Measurements from ENCODE around the gene CDK5RAP1. TPM values are rescaled to one million over a fixed set of nuclear protein-coding genes. Genes with fewer than 3 reads are reported as not detected.

CDK5RAP1 gene
- total RNA-seq, 2 experiments from 2014 or later, result 40.0 to 41.5 TPM

DNA sequence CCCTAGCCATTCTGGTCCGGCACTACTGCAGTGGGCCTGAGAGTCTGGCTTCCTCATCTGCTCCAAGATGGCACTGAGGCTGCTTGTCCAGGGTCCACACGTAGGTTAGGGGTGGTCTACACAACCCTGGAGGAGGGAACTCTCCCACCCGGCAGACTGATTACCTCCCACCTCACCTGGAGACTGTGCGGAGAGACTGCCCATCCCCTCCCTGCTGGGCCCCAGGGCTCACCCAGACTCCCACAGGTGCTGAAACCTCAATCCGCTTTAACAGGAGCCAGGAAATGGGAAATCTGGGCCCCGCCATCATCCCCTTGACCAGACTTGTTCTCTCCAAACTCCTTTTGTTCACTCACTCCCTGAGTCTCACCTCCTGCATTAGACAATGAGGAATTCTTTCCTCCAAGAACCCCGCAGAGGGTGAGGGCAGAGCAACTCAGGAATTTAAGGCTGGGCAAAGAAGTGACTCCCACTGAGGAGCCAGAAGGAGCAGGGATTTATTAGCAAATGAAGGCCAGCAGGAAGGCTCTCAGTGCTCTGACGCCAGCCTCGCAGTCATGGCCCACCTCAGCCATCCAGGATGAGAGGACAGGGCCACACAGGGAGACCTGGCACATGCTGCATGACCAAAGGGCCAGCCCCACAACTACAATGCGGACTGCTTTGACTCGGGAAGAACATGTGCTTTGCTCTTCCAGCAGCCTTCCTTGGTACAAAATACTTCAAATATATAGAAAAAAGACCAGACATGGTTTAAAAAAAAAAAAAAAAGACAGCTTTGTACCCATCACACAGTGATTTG, 53.0 kb downstream of the CDK5RAP1 start:
- no peak for ATAC-seq (ENCODE audit: low read depth)
- POLR2A ChIA-PET, result no interaction called here
- no peaks in the 10 kb centered on the region for H3K27me3 Mint-ChIP-seq
- H3K27ac Mint-ChIP-seq, result no peak overlapping the region
- H3K36me3 Mint-ChIP-seq, result peaks cover 7% of the 10 kb centered on the region
- no peaks in the 10 kb centered on the region for H3K9me3 Mint-ChIP-seq
- no peaks in the 10 kb centered on the region for H3K4me1 Mint-ChIP-seq
- no peak for DNase-seq
- no peak overlapping the region for H3K4me3 Mint-ChIP-seq

- ATAC-seq (ENCODE audit: low read depth) (no peak), DNase-seq (no peak)
- Mint-ChIP-seq H3K27me3 (no peaks in the 10 kb centered on the region), H3K4me1 (no peaks in the 10 kb centered on the region), H3K27ac (no peak overlapping the region), H3K36me3 (peaks cover 1% of the 10 kb centered on the region), H3K4me3 (no peak overlapping the region), H3K9me3 (no peaks in the 10 kb centered on the region)
- POLR2A ChIA-PET, result interaction anchor here (0.6 kb wide), 1 partner anchor 49 kb away, joined by 3 read pairs; no protein-coding TSS in a partner anchor
These were observed 56.0 kb downstream of the CDK5RAP1 start for GRCh38 chr20:33345342-33345741.

GRCh38 chr20:33343521-33343920, 57.8 kb downstream of the CDK5RAP1 start:
- Mint-ChIP-seq H3K9me3 (no peaks in the 10 kb centered on the region), H3K27me3 (no peaks in the 10 kb centered on the region), H3K27ac (no peak overlapping the region), H3K36me3 (peaks cover 1% of the 10 kb centered on the region), H3K4me3 (no peak overlapping the region), H3K4me1 (no peaks in the 10 kb centered on the region)
- DNase-seq, result no peak
- ATAC-seq (ENCODE audit: low read depth), result no peak
- POLR2A ChIA-PET, result no interaction called here

DNA sequence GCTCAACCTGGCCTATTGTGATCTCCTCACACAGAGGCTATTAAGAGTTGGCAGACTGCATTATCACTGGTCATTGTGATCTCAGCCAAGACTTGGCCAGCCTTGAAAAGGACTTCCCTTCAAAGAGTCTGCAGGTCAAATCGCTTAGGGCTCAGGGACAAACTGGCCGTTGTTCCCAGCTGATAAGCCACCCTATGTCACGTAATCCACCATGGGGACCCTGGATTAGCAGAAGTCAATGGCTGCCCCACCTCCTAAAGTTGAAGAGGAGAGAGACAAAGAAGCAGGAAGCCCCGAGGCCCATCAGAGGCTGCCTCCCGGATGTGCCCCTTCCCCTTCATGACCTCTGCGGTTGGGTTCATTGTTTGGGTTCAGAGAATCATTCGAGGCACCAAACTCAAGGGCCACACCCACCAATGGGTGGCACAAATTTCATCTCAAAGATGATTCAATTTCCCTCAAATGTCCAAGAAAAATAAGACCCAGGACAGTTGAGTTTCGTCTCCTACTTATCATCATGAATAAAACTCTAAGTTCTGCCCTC, 61.7 kb downstream of the CDK5RAP1 start:
- Mint-ChIP-seq H3K4me3 (no peak overlapping the region), H3K9me3 (no peaks in the 10 kb centered on the region), H3K27ac (no peak overlapping the region), H3K27me3 (no peaks in the 10 kb centered on the region), H3K36me3 (no peaks in the 10 kb centered on the region), H3K4me1 (no peaks in the 10 kb centered on the region)
- ATAC-seq (ENCODE audit: low read depth) (no peak), DNase-seq (no peak)
- POLR2A ChIA-PET, result no interaction called here

DNA sequence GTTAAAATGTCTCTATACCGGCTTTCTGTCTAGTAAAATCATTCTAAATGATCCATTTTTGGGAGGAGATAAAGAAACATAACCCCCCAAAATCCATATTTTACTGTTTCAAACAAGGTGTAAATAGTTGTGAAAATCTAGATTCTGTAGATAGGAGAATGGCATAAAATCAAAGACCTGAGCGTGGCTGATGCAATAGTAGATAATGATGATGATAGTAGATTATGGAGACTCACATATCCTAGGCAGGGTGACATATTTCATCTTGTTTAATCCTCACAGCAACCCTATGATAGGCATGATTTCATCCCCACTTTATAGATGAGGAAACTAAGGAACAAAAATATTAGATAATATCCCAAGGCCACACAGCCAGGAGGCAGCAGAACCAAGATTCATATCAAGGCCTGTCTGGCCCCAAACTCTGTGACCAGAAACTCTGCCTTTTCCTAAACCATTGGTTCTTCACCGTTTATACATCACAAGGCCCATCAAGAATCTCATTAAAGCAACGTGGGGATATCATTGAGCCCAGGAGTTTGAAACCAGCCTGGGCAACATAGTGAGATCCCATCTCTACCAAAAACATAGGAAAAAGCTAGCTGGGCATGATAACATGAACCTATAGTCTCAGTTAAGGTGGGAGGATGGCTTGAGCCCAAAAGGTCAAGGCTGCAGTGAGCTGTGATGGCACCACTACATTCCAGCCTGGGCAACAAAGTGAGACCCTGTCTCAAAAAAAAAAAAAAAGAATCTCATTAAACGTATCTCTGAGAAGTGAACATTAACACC, 62.7 kb downstream of the CDK5RAP1 start:
- no peak for ATAC-seq (ENCODE audit: low read depth)
- no peaks in the 10 kb centered on the region for H3K27me3 Mint-ChIP-seq
- H3K4me3 Mint-ChIP-seq, result no peak overlapping the region
- H3K27ac Mint-ChIP-seq, result no peak overlapping the region
- H3K9me3 Mint-ChIP-seq, result no peaks in the 10 kb centered on the region
- no peaks in the 10 kb centered on the region for H3K4me1 Mint-ChIP-seq
- no peaks in the 10 kb centered on the region for H3K36me3 Mint-ChIP-seq
- DNase-seq, result no peak
- POLR2A ChIA-PET, result no interaction called here

- POLR2A ChIA-PET, result no interaction called here
- no peak for ATAC-seq (ENCODE audit: low read depth)
These were observed 63.7 kb downstream of the CDK5RAP1 start for GRCh38 chr20:33337531-33338165.

GRCh38 chr20:33337119-33337518, 64.2 kb downstream of the CDK5RAP1 start:
- H3K4me3 Mint-ChIP-seq, result no peak overlapping the region
- POLR2A ChIA-PET, result no interaction called here
- H3K9me3 Mint-ChIP-seq, result no peaks in the 10 kb centered on the region
- DNase-seq (no peak), ATAC-seq (ENCODE audit: low read depth) (no peak)
- H3K4me1 Mint-ChIP-seq, result no peaks in the 10 kb centered on the region
- no peaks in the 10 kb centered on the region for H3K27me3 Mint-ChIP-seq
- no peaks in the 10 kb centered on the region for H3K36me3 Mint-ChIP-seq
- no peak overlapping the region for H3K27ac Mint-ChIP-seq

More at GRCh38 chr20:33337531-33338165, 63.7 kb downstream of the CDK5RAP1 start:
- no peaks in the 10 kb centered on the region for H3K4me1 Mint-ChIP-seq
- no peak overlapping the region for H3K4me3 Mint-ChIP-seq
- no peak overlapping the region for H3K27ac Mint-ChIP-seq
- no peaks in the 10 kb centered on the region for H3K36me3 Mint-ChIP-seq
- H3K9me3 Mint-ChIP-seq, result no peaks in the 10 kb centered on the region
- no peaks in the 10 kb centered on the region for H3K27me3 Mint-ChIP-seq
- DNase-seq, result no peak

DNA sequence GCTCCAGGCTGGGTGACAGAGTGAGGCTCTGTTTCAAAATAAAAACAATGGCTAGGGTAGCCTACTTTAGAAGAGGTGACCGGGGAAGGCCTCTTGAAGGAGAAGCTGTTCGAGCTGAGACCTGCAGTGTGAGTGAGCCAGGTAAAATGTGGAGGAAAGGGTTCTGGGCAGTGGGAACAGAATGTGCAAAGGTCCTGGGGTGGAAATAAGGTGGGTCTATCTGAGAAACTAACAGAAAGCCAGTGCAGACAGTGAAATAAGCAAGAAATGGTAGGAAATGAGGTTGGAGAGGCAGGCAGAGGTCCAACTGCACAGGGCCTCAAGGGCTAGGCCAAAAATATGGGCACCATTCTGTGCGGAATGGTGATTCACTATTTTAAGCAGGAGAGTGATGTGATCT, 64.9 kb downstream of the CDK5RAP1 start:
- POLR2A ChIA-PET, result no interaction called here
- no peak for ATAC-seq (ENCODE audit: low read depth)
- H3K27me3 Mint-ChIP-seq, result no peaks in the 10 kb centered on the region
- no peak overlapping the region for H3K27ac Mint-ChIP-seq
- H3K4me3 Mint-ChIP-seq, result no peak overlapping the region
- H3K4me1 Mint-ChIP-seq, result no peaks in the 10 kb centered on the region
- no peak for DNase-seq
- no peaks in the 10 kb centered on the region for H3K36me3 Mint-ChIP-seq
- no peaks in the 10 kb centered on the region for H3K9me3 Mint-ChIP-seq

DNA sequence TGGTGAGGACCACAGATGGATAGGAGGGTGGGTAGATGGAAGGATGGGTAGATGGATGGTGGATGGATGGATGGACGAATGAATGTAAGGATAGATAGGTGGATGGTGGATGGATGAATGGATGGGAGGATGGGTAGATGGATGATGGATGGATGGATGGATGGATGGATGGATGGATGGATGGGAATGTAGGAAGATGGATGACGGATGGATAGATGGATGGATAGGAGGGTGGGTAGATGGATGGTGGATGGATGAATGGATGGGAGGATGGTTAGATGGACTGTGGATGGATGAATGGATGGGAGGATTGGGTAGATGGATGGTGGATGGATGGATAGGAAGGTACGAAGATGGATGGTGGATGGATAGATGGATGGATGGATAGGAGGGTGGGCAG, 67.2 kb downstream of the CDK5RAP1 start:
- H3K4me1 Mint-ChIP-seq, result no peaks in the 10 kb centered on the region
- no peak overlapping the region for H3K27ac Mint-ChIP-seq

DNA sequence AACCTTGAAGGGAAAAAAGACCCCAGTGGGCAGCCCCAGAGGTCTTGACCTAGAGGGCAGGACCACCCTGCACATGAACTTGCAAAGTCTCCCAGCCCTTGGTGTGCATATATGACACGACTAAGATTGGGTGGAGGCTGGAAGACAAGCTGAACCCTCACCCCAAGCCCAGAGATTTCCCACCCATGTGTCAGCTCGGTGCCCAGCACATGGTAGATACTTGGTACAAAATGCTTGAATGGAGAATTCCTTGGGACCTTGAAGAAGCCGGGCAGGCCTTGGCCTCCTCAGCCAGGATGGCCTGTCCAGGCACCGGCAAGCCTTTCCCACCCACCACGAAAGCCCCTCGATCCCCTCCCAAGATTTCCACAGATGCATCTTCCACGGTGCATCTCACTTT, 67.7 kb downstream of the CDK5RAP1 start:
- POLR2A ChIA-PET, result no interaction called here
- H3K27me3 Mint-ChIP-seq, result no peaks in the 10 kb centered on the region
- H3K36me3 Mint-ChIP-seq, result no peaks in the 10 kb centered on the region
- no peak overlapping the region for H3K27ac Mint-ChIP-seq
- no peaks in the 10 kb centered on the region for H3K4me1 Mint-ChIP-seq
- H3K4me3 Mint-ChIP-seq, result no peak overlapping the region
- ATAC-seq (ENCODE audit: low read depth) (no peak), DNase-seq (no peak)
- H3K9me3 Mint-ChIP-seq, result no peaks in the 10 kb centered on the region

More for the DNA sequence above, 67.2 kb downstream of the CDK5RAP1 start:
- no peak overlapping the region for H3K4me3 Mint-ChIP-seq
- ATAC-seq (ENCODE audit: low read depth) (no peak), DNase-seq (no peak)
- no peaks in the 10 kb centered on the region for H3K9me3 Mint-ChIP-seq
- POLR2A ChIA-PET, result no interaction called here
- no peaks in the 10 kb centered on the region for H3K27me3 Mint-ChIP-seq
- no peaks in the 10 kb centered on the region for H3K36me3 Mint-ChIP-seq

DNA sequence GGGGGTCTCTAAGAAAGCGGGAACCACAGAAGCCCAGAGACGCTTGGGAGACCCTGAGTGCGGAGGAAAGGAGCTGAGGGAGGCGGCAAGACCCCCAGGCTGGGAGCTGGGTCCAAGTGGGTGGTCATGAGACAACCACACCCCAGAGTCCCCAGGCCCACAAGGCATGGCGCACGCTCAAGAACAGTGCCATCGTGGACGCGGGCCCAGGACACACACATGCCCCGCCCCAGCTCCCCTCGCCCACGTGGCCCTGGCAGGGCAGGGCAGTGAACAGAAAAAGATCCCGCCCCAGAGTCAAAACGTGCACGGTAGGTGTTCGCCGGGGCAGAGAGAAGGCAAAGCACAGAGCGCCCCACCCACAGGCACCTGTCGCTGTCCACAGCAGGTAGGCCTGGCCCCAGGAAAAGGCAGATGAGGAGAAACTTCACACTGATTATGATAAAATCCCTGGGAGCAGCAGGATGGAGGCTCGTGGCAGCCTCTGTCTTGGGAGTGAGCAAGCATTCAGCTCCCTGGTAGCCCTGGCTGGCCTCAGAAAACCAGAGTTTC, 68.3 kb downstream of the CDK5RAP1 start:
- Mint-ChIP-seq H3K27me3 (no peaks in the 10 kb centered on the region), H3K4me1 (no peaks in the 10 kb centered on the region), H3K9me3 (no peaks in the 10 kb centered on the region), H3K27ac (no peak overlapping the region), H3K36me3 (no peaks in the 10 kb centered on the region), H3K4me3 (no peak overlapping the region)
- no peak for DNase-seq
- POLR2A ChIA-PET, result no interaction called here
- ATAC-seq (ENCODE audit: low read depth), result no peak

DNA sequence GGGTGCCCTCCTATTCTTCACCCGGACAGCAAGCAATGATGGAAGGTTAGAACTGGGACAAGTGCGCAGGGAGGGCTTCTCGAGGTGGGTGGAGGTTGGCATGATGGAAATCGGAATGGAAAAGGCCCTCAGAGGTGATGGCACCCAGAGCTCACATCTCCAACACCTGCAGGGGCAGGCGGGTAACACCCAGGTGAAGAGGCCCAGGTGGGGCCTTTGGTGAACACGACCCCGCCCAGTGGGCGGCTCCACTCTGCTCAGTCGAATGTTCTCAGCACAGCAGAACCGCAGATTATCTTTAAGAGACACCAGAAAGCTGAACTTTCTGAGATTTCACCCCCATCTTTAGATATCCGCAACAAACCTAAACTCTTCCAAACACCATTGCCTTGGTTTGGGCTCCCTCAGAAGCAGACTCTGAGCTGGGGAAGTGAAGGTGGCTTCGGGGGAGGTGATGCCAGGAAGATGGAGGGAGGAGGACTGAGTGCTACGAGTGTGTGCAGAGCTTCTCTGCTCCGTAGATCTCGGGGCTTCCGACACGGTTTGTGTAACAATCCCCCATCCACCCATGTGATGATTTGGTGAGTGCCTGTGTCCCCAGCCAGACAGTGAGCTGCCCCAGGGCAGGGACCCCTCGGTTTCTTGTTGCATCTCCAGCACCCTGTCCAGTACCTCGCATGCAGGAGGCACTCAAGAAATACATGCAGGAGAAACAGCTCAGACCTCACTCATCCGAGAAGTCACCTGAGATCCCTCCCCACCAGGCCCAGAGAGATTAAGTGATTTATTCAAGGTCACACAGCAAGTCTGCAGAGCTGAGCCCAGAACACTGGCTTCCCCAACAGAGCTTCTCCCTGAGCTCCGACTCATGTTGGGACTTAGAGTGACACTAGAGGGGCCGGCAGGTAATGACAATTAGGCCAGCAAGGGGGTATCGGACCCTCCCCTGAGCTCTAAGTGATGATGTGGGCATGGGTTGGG, 72.9 kb downstream of the CDK5RAP1 start:
- DNase-seq, result no peak
- H3K4me1 Mint-ChIP-seq, result no peaks in the 10 kb centered on the region
- H3K27ac Mint-ChIP-seq, result no peak overlapping the region
- H3K27me3 Mint-ChIP-seq, result peaks cover 2% of the 10 kb centered on the region
- no peak overlapping the region for H3K4me3 Mint-ChIP-seq
- ATAC-seq (ENCODE audit: low read depth), result no peak
- no peaks in the 10 kb centered on the region for H3K36me3 Mint-ChIP-seq
- H3K9me3 Mint-ChIP-seq, result no peaks in the 10 kb centered on the region
- POLR2A ChIA-PET, result no interaction called here
